ENCODE results near the gene CBX8. TPM values are rescaled to one million over a fixed set of nuclear protein-coding genes. Genes with fewer than 3 reads are reported as not detected.
A peak's percentile ranks its signal among the peaks of the same experiment; 100 is the strongest.

Gene CBX8
- total RNA-seq, 1 experiment from 2014 or later = 36.6 TPM

DNA sequence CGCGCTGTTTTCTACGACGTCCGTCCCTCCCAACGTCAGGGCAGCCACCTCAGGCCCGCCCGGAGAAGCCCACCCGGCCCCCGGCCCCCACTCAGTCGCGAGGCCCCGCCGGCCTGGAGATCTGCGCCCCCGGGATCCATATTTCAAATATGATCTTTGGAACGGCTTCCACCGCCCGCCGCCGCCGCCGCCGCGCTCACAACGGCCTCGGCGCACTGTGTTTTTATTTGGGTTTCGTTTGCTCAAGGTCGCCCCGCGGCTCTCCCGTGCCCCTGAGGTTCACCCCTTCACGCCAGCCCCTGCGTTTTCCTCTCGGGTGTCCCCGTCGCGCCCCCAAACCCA lies 46.6 kb upstream of the CBX8 start:
- no TSS peak for BruUV-seq (replicated peaks)
- Histone ChIP-seq H3K4me3 (ENCODE audit: low read depth, low read length) (peak overlapping the region; percentile 68), H3K4me1 (peaks cover 38% of the 10 kb centered on the region), H3K27me3 (replicated peaks; ENCODE audit: control insufficient read depth, insufficient read depth, low read length) (no peaks in the 10 kb centered on the region), H3K9me3 (no peaks in the 10 kb centered on the region), H3K36me3 (ENCODE audit: control insufficient read depth, insufficient read depth, low read length) (no peaks in the 10 kb centered on the region)
- intact Hi-C loops (cut with micrococcal nuclease; ENCODE audit: unreplicated experiment) = no loop called here
- H3K27me3 Mint-ChIP-seq (ENCODE audit: insufficient read depth, unreplicated experiment) = no peaks in the 10 kb centered on the region
- H3K4me3 Mint-ChIP-seq (ENCODE audit: unreplicated experiment) = peak overlapping the region; percentile 80
- TF ChIP-seq, protein P1, sequence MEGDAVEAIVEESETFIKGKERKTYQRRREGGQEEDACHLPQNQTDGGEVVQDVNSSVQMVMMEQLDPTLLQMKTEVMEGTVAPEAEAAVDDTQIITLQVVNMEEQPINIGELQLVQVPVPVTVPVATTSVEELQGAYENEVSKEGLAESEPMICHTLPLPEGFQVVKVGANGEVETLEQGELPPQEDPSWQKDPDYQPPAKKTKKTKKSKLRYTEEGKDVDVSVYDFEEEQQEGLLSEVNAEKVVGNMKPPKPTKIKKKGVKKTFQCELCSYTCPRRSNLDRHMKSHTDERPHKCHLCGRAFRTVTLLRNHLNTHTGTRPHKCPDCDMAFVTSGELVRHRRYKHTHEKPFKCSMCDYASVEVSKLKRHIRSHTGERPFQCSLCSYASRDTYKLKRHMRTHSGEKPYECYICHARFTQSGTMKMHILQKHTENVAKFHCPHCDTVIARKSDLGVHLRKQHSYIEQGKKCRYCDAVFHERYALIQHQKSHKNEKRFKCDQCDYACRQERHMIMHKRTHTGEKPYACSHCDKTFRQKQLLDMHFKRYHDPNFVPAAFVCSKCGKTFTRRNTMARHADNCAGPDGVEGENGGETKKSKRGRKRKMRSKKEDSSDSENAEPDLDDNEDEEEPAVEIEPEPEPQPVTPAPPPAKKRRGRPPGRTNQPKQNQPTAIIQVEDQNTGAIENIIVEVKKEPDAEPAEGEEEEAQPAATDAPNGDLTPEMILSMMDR (IDR thresholded peaks at IDR 0.05; ENCODE audit: insufficient read depth in 1 of 2, low read depth in 1 of 2, low read length in 1 of 2, severe bottlenecking in 1 of 2, unreplicated experiment in 1 of 2) = no peak
- H3K9me3 Mint-ChIP-seq (ENCODE audit: unreplicated experiment) = no peaks in the 10 kb centered on the region
- H3K27ac Mint-ChIP-seq (ENCODE audit: unreplicated experiment) = peak overlapping the region; percentile 39
- peaks cover 7% of the 10 kb centered on the region for H3K4me1 Mint-ChIP-seq (ENCODE audit: low read depth, unreplicated experiment)
- POLR2A ChIA-PET = interaction anchor here (0.6 to 8.0 kb wide), 7 partner anchors 11 to 149 kb away, joined by 3 to 174 read pairs (median 8); no protein-coding TSS in a partner anchor
- H3K36me3 Mint-ChIP-seq (ENCODE audit: insufficient read depth, unreplicated experiment) = peaks cover 26% of the 10 kb centered on the region
- CTCF ChIA-PET = interaction anchor here (0.6 to 4.0 kb wide), 6 partner anchors 47 to 102 kb away, joined by 3 to 54 read pairs (median 3); partner anchors contain the start of gene CBX8
- DNase-seq = peak; percentile 43 to 44

DNA sequence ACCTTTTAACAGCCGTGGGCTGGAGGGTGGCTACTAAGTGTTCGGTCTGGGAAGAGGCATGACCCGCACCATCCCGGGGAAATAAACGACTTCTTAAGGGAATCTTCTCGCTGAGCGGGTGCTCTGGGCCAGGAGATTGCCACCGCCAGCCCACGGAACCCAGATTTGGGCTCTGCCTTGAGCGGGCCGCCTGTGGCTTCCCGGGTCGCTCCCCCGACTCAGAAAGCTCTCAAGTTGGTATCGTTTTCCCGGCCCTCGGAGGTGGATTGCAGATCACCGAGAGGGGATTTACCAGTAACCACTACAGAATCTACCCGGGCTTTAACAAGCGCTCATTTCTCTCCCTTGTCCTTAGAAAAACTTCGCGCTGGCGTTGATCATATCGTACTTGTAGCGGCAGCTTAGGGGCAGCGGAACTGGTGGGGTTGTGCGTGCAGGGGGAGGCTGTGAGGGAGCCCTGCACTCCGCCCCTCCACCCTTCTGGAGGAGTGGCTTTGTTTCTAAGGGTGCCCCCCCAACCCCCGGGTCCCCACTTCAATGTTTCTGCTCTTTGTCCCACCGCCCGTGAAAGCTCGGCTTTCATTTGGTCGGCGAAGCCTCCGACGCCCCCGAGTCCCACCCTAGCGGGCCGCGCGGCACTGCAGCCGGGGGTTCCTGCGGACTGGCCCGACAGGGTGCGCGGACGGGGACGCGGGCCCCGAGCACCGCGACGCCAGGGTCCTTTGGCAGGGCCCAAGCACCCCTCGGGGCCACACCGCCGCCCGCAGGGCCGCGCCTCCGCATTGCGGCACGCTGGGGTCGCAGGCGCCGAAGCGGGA lies 46.0 kb upstream of the CBX8 start:
- Mint-ChIP-seq H3K27me3 (ENCODE audit: insufficient read depth, unreplicated experiment) (no peaks in the 10 kb centered on the region), H3K4me3 (ENCODE audit: unreplicated experiment) (peak overlapping the region; percentile 80), H3K27ac (ENCODE audit: unreplicated experiment) (no peak overlapping the region), H3K9me3 (ENCODE audit: unreplicated experiment) (no peaks in the 10 kb centered on the region), H3K4me1 (ENCODE audit: low read depth, unreplicated experiment) (peaks cover 7% of the 10 kb centered on the region), H3K36me3 (ENCODE audit: insufficient read depth, unreplicated experiment) (peaks cover 32% of the 10 kb centered on the region)
- Histone ChIP-seq H3K9me3 (no peaks in the 10 kb centered on the region), H3K4me1 (peaks cover 38% of the 10 kb centered on the region), H3K4me3 (ENCODE audit: low read depth, low read length) (peak overlapping the region; percentile 68), H3K36me3 (ENCODE audit: control insufficient read depth, insufficient read depth, low read length) (no peaks in the 10 kb centered on the region), H3K27me3 (replicated peaks; ENCODE audit: control insufficient read depth, insufficient read depth, low read length) (no peaks in the 10 kb centered on the region)
- no TSS peak for BruUV-seq (replicated peaks)
- intact Hi-C loops (cut with micrococcal nuclease; ENCODE audit: unreplicated experiment) = no loop called here
- peak; percentile 53 to 55 for DNase-seq
- POLR2A ChIA-PET = interaction anchor here (0.6 to 8.0 kb wide), 6 partner anchors 31 to 149 kb away, joined by 3 to 174 read pairs (median 13); no protein-coding TSS in a partner anchor
- CTCF ChIA-PET = interaction anchor here (0.6 to 4.2 kb wide), 6 partner anchors 31 to 149 kb away, joined by 3 to 87 read pairs (median 4); no protein-coding TSS in a partner anchor
- TF ChIP-seq, protein P1 (IDR thresholded peaks at IDR 0.05; ENCODE audit: insufficient read depth in 1 of 2, low read depth in 1 of 2, low read length in 1 of 2, severe bottlenecking in 1 of 2, unreplicated experiment in 1 of 2) = no peak

DNA sequence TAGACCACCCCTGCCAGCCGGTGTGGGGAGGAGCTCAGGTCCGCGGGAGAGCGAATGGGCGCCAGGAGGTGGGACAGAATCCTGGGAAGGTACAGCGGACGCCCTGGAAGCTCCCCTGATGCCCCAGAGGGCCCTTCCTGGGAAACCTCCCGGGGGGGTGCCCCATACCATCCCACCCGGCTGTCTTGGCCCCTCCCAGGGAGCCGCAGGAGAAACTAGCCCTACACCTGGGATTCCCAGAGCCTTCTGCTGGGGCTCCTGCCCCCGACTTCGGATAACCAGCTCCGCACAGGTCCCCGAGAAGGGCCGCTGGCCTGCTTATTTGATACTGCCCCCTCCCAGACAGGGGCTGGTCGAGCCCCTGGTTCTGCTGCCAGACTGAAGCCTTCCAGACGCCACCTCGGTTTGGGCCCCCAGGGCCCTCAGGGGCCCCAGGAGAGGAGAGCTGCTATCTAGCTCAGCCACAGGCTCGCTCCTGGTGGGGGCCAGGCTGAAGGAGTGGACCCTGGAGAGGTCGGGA lies 45.3 kb upstream of the CBX8 start:
- H3K4me1 Mint-ChIP-seq (ENCODE audit: low read depth, unreplicated experiment) = peaks cover 7% of the 10 kb centered on the region
- H3K27ac Mint-ChIP-seq (ENCODE audit: unreplicated experiment) = peak overlapping the region; percentile 76
- POLR2A ChIA-PET = interaction anchor here (0.6 to 8.0 kb wide), 7 partner anchors 31 to 150 kb away, joined by 3 to 174 read pairs (median 22); no protein-coding TSS in a partner anchor
- H3K27me3 Mint-ChIP-seq (ENCODE audit: insufficient read depth, unreplicated experiment) = no peaks in the 10 kb centered on the region
- TF ChIP-seq, protein P1 (IDR thresholded peaks at IDR 0.05; ENCODE audit: insufficient read depth in 1 of 2, low read depth in 1 of 2, low read length in 1 of 2, severe bottlenecking in 1 of 2, unreplicated experiment in 1 of 2) = no peak
- H3K36me3 Mint-ChIP-seq (ENCODE audit: insufficient read depth, unreplicated experiment) = peaks cover 39% of the 10 kb centered on the region
- intact Hi-C loops (cut with micrococcal nuclease; ENCODE audit: unreplicated experiment) = no loop called here
- no peaks in the 10 kb centered on the region for H3K27me3 ChIP-seq (replicated peaks; ENCODE audit: control insufficient read depth, insufficient read depth, low read length)
- peaks cover 45% of the 10 kb centered on the region for H3K4me1 ChIP-seq
- CTCF ChIA-PET = interaction anchor here (1.0 to 4.2 kb wide), 6 partner anchors 31 to 150 kb away, joined by 3 to 87 read pairs (median 7); partner anchors contain the start of gene CBX8
- H3K9me3 Mint-ChIP-seq (ENCODE audit: unreplicated experiment) = no peaks in the 10 kb centered on the region
- H3K36me3 ChIP-seq (ENCODE audit: control insufficient read depth, insufficient read depth, low read length) = no peaks in the 10 kb centered on the region
- DNase-seq = peak; percentile 63 to 74
- BruUV-seq (replicated peaks) = no TSS peak
- peak overlapping the region; percentile 68 for H3K4me3 ChIP-seq (ENCODE audit: low read depth, low read length)
- H3K9me3 ChIP-seq = no peaks in the 10 kb centered on the region
- peak overlapping the region; percentile 80 for H3K4me3 Mint-ChIP-seq (ENCODE audit: unreplicated experiment)

Data from Caco-2 (cell line).